Ishikawa (cell line): Measurements from ENCODE around the gene TM6SF1.

Experiments
- CEBPB ChIP-seq: IDR thresholded peaks from 2 replicates; pipeline ENCODE4 v1.6.1; 2012
- CREB1 ChIP-seq: IDR thresholded peaks from 2 replicates; pipeline ENCODE4 v1.6.1; 2012; ENCODE audit warnings: low read depth
- EGR1 ChIP-seq: IDR thresholded peaks from 2 replicates; pipeline ENCODE4 v1.6.1; 2012
- EP300 ChIP-seq: IDR thresholded peaks from 2 replicates; pipeline ENCODE4 v1.6.1; 2012; ENCODE audit warnings: borderline replicate concordance
- FOXM1 ChIP-seq: IDR thresholded peaks from 2 replicates; pipeline ENCODE4 v1.6.1; 2012; ENCODE audit warnings: low read depth, borderline replicate concordance
- NFIC ChIP-seq: IDR thresholded peaks from 2 replicates; pipeline ENCODE4 v1.6.1; 2012
- RAD21 ChIP-seq: IDR thresholded peaks from 2 replicates; pipeline ENCODE4 v1.6.1; 2012; ENCODE audit warnings: low read depth
- TAF1 ChIP-seq: IDR thresholded peaks from 2 replicates; pipeline ENCODE4 v1.6.1; 2012; ENCODE audit warnings: low read depth, mild to moderate bottlenecking
- TCF12 ChIP-seq: IDR thresholded peaks from 2 replicates; pipeline ENCODE4 v1.6.1; 2012; ENCODE audit warnings: low read depth
- TEAD4 ChIP-seq: IDR thresholded peaks from 2 replicates; pipeline ENCODE4 v1.6.1; 2012
- YY1 ChIP-seq: IDR thresholded peaks from 2 replicates; pipeline ENCODE4 v1.6.1; 2012; ENCODE audit warnings: low read depth
- ZBTB7A ChIP-seq: IDR thresholded peaks from 2 replicates; pipeline ENCODE4 v1.6.1; 2012; ENCODE audit warnings: low read depth
- TF ChIP-seq, protein P1 (sequence below): IDR thresholded peaks from 2 replicates; pipeline ENCODE4 v1.6.1; 2012; ENCODE audit warnings: low read depth, mild to moderate bottlenecking
- TF ChIP-seq, protein P2 (sequence below): IDR thresholded peaks from 2 replicates; pipeline ENCODE4 v1.6.1; 2012
- TF ChIP-seq, protein P3 (sequence below): IDR thresholded peaks from 2 replicates; pipeline ENCODE4 v1.6.1; 2012

TM6SF1 gene

DNA sequence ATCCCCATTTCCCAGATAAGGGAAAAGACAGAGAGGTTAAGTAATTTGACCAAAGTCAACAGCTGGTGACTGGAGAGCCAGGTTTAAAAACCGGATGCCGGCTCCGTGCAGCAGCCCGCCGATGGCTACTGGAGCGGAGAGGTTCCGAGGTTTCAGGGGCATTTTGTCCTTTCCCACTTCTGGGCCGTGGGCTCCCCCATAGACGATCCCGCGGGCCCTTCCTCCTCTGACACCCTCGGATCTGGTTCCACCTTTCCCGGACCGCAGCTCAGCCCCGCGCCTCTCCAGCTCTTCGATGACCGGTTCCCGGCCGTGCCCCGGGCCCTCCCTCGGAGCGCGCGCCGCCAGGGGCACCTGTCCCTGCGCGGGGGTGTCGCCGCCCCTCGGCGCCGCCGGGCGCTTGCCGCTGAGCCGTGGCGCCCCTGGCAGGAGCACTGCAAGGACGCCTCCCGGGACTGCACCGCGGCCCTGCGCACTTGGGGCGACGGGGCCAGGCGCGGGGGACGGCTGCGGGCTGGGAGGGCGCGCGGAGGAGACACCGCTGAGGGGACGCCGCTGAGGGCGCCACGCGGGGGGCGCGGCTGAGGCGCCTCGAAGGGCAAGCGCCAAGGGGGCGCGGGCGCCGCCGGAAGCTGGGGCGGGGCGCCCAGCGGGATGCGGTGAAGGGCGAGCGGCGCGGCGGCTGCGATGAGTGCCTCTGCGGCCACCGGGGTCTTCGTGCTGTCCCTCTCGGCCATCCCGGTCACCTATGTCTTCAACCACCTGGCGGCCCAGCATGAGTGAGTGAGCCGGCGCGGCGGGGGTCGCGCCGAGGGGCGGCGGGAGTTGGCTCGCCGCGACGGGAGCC, at the start of gene TM6SF1:
TM6SF1 (plus strand) TSS at position 652 of the 847 bp plus-strand sequence; CDS start at position 688, 36 bp downstream.
- TF ChIP-seq EGR1 (no peak), ZBTB7A (peak; percentile 91)

DNA sequence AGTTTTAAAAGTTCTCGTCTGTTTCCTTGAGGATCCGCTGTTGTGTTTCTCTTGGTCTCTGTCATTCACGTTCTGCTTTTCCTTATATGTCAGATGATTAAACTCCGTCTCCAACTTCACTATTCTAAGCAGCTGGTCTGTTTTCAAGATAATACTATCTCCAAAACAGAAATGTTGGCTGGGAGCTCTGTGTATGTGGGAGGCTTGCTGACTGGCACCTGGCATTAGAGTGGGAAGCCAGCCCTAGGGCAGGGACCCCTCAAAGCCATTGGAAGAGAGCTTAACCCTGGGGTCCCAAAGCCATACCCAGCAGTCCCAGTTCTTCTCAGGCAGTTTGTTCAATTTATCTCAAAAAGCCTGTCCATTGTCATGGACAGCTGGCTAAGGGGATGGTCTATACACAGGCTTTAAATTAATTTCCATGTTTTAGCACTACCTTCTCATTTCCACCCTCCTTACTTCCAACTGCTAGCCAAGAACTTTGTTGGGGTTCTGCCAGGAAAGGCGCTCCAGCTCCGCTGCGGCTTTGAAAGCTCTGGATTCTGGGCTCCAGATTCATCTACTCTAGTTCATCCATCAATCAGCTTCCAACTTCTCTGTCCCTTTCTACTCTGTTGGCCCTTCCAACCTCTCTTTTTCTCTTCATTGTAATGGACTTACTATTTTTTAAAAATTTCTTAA, 49.6 kb upstream of the TM6SF1 start:
- TF ChIP-seq CREB1 (no peak), TCF12 (no peak), TEAD4 (no peak), TAF1 (no peak), EP300 (no peak), FOXM1 (no peak), EGR1 (no peak), ZBTB7A (no peak), CEBPB (no peak), YY1 (no peak), NFIC (no peak), RAD21 (no peak)
- TF ChIP-seq, protein P1, sequence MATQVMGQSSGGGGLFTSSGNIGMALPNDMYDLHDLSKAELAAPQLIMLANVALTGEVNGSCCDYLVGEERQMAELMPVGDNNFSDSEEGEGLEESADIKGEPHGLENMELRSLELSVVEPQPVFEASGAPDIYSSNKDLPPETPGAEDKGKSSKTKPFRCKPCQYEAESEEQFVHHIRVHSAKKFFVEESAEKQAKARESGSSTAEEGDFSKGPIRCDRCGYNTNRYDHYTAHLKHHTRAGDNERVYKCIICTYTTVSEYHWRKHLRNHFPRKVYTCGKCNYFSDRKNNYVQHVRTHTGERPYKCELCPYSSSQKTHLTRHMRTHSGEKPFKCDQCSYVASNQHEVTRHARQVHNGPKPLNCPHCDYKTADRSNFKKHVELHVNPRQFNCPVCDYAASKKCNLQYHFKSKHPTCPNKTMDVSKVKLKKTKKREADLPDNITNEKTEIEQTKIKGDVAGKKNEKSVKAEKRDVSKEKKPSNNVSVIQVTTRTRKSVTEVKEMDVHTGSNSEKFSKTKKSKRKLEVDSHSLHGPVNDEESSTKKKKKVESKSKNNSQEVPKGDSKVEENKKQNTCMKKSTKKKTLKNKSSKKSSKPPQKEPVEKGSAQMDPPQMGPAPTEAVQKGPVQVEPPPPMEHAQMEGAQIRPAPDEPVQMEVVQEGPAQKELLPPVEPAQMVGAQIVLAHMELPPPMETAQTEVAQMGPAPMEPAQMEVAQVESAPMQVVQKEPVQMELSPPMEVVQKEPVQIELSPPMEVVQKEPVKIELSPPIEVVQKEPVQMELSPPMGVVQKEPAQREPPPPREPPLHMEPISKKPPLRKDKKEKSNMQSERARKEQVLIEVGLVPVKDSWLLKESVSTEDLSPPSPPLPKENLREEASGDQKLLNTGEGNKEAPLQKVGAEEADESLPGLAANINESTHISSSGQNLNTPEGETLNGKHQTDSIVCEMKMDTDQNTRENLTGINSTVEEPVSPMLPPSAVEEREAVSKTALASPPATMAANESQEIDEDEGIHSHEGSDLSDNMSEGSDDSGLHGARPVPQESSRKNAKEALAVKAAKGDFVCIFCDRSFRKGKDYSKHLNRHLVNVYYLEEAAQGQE, result no peak
- TF ChIP-seq, protein P2, sequence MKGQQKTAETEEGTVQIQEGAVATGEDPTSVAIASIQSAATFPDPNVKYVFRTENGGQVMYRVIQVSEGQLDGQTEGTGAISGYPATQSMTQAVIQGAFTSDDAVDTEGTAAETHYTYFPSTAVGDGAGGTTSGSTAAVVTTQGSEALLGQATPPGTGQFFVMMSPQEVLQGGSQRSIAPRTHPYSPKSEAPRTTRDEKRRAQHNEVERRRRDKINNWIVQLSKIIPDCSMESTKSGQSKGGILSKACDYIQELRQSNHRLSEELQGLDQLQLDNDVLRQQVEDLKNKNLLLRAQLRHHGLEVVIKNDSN, result no peak
- TF ChIP-seq, protein P3, sequence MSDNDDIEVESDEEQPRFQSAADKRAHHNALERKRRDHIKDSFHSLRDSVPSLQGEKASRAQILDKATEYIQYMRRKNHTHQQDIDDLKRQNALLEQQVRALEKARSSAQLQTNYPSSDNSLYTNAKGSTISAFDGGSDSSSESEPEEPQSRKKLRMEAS, result no peak

DNA sequence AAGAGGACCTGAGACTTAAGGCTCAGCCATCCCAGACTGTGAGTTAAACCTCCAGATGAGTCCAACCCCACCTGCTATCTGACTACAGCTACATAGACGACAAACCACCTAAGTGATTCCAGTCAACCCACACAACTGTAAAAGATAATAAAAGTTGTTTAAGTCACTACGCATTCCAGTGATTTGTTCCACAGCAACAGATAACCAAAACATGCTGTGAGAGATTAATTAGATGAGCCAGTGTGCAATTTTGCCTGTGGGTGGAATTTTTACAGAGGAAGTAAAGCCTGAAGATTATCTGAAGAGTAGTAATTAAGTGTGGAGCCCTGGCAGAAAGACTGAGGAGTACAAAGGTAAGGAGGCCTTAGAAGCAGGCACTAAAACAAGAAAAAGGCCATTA, 45.8 kb upstream of the TM6SF1 start:
- TF ChIP-seq, protein P2, result no peak
- TF ChIP-seq TCF12 (no peak), TAF1 (no peak)

DNA sequence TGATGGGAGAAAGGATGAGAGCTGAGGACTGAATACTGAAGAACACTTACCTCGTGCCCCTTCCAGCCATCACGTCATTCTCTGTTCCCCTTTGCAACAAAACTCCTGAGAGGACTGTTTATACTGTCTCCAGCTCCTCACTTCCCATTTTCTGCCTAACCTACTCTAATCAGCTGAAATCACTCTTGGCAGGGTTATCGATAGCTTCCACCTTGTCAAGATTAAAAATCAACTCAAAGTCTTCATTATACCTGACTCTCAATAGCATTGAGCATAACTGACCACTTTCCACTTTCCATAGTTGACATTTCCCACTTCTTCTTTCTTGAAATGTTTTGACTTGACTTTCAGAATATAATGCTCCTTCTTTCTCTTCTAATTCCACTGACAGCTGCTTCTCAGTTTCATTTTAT, 44.7 kb upstream of the TM6SF1 start:
- no peak for TF ChIP-seq EGR1
- no peak for TF ChIP-seq CREB1
- no peak for TF ChIP-seq EP300
- TF ChIP-seq, protein P1, result no peak
- no peak for TF ChIP-seq ZBTB7A
- TF ChIP-seq TCF12, result no peak
- no peak for TF ChIP-seq TAF1
- TF ChIP-seq, protein P3, result no peak

DNA sequence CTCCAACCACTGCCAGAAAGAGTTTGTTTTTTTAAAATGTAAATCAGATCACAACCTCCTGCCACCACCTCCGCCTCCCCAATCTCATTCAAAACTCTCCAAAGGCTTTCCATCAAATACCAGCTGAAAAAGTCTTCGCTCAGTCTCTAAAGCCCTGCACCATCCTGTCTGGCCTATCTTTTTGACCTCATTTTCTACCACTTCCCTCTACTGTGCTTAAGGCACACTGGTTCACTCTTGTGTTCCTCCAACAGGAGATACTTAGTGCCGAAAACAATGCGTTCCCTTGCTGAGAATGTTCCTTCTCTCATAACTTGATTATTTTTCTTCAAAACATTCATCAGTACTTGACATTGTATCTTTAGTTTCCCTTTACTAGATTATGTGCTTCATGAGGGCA, 43.9 kb upstream of the TM6SF1 start:
- TF ChIP-seq EP300 (no peak), CREB1 (no peak), TCF12 (no peak), RAD21 (no peak), NFIC (no peak), TEAD4 (no peak), CEBPB (no peak), TAF1 (no peak), FOXM1 (no peak), EGR1 (no peak), YY1 (no peak), ZBTB7A (no peak)
- TF ChIP-seq, protein P3, result no peak
- TF ChIP-seq, protein P1, result no peak
- TF ChIP-seq, protein P2, result no peak
